Calu3 (cell line): ENCODE results near the gene FAM174B. TPM values are rescaled to one million over a fixed set of nuclear protein-coding genes. Genes with fewer than 3 reads are reported as not detected.

Experiments used
- BruUV-seq: library from RNA; stranded (reverse); fragments of 400-500 nt; replicated peaks from 2 replicates; lab custom pipeline; 2021; lab: Mats Ljungman, UMichigan
- CTCF ChIA-PET: fragments of 300-600 bp; sonication (Branson Sonifier 250); formaldehyde crosslinking; loops from one replicate; lab custom pipeline; 2022; ENCODE audit warnings: antibody characterized with exemption; lab: Charles Lee
- DNase-seq: peaks from one replicate; pipeline ENCODE4 v3.0.0; 2022
- H3K27ac Mint-ChIP-seq: one replicate; pipeline ENCODE4 v1.8.0; 2022; ENCODE audit warnings: mixed read lengths; ENCODE audit not compliant: unreplicated experiment
- H3K27me3 Mint-ChIP-seq: one replicate; pipeline ENCODE4 v1.8.0; 2022; ENCODE audit warnings: mixed read lengths; ENCODE audit not compliant: unreplicated experiment
- H3K36me3 Mint-ChIP-seq: one replicate; pipeline ENCODE4 v1.8.0; 2022; ENCODE audit warnings: mild to moderate bottlenecking, moderate library complexity, mixed read lengths; ENCODE audit not compliant: insufficient read depth, unreplicated experiment
- H3K4me1 Mint-ChIP-seq: one replicate; pipeline ENCODE4 v1.8.0; 2022; ENCODE audit warnings: mild to moderate bottlenecking, low read depth, mixed read lengths; ENCODE audit not compliant: unreplicated experiment
- H3K4me3 Mint-ChIP-seq: one replicate; pipeline ENCODE4 v1.8.0; 2022; ENCODE audit warnings: mild to moderate bottlenecking, low read depth, moderate library complexity, mixed read lengths; ENCODE audit not compliant: unreplicated experiment
- H3K9me3 Mint-ChIP-seq: one replicate; pipeline ENCODE4 v1.8.0; 2022; ENCODE audit warnings: low read depth, mixed read lengths; ENCODE audit not compliant: unreplicated experiment
- CTCF ChIP-seq: fragments of 200-600 bp; IDR thresholded peaks from one replicate; pipeline ENCODE4 v1.8.0; 2022; ENCODE audit warnings: antibody characterized with exemption; ENCODE audit not compliant: unreplicated experiment
- intact Hi-C: fragments of 100-400 bp; cut with micrococcal nuclease; formaldehyde crosslinking; loops from one replicate; pipeline ENCODE4 v1.10.0; 2022; ENCODE audit not compliant: unreplicated experiment
- total RNA-seq: library from RNA; stranded (reverse); gene quantifications from 2 replicates; pipeline ENCODE4 v1.2.3, GENCODE V29; 2022

Gene FAM174B
- total RNA-seq, 1 experiment from 2014 or later = 12.4 TPM

DNA sequence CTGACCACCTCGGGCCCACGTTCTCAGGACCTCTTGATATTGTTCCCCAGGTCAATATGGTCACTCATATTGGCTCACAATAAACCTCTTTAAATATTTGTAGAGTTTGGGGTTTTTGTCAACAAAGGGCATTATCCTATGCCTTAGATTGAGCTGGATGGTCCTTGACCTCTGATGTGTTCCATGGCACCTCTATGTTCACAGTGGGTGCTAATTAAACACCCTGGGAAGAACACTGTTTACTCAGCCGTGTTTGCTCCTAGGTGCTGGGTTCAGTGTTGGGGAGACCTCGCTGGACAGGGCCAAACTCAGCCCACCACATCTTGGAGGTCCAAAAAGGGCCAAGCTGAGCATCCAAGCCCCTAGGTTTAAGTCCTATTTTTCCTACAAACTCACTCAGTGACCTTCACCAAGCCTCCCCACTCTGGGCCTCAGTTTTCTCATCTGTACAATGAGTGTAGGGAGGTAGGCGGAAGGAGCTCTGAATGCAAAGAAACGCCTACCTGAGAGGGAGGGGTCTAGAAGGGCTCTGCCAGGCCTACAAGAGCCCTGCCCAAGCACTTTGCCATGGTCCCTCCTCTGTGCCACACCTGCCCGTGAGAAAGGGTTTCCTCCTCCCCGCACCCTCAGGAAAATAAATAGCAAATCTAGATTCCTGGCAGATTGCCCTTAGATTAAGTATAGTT, 7.2 kb downstream of the FAM174B start:
- no TSS peak for BruUV-seq
- TF ChIP-seq CTCF = no peak
- no peak overlapping the region for H3K27ac Mint-ChIP-seq
- H3K36me3 Mint-ChIP-seq = no peaks in the 10 kb centered on the region
- peaks cover 16% of the 10 kb centered on the region for H3K27me3 Mint-ChIP-seq
- no peak overlapping the region for H3K4me3 Mint-ChIP-seq
- peaks cover 6% of the 10 kb centered on the region for H3K9me3 Mint-ChIP-seq
- DNase-seq = no peak
- peaks cover 15% of the 10 kb centered on the region for H3K4me1 Mint-ChIP-seq
- CTCF ChIA-PET = no interaction called here
- intact Hi-C loops = no loop called here

GRCh38 chr15:92647467-92648163, 8.0 kb downstream of the FAM174B start:
- no peak for TF ChIP-seq CTCF
- CTCF ChIA-PET = no interaction called here
- no TSS peak for BruUV-seq
- Mint-ChIP-seq H3K4me3 (no peak overlapping the region), H3K9me3 (peaks cover 7% of the 10 kb centered on the region), H3K36me3 (no peaks in the 10 kb centered on the region), H3K4me1 (peaks cover 15% of the 10 kb centered on the region), H3K27ac (no peak overlapping the region), H3K27me3 (peaks cover 9% of the 10 kb centered on the region)
- intact Hi-C loops = no loop called here
- no peak for DNase-seq

DNA sequence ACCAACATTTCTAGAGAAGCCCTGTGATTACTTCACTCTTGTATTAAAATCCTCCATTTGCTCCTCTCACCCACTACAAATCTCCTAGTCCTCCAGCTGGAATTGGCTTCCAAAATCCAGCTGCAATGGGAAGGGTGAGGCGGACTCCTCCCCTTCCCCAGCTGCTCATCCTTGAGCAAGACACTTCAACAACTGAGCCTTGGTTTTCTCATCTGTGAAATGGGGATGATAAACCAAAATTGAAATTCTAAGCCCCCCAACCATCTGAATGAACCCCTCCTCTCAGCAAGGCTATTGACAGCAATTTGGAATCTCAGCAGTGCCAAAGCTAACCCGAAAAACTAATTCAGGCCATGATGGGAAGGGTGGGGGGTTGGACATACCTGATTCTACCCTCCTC, 9.4 kb downstream of the FAM174B start:
- CTCF ChIA-PET = no interaction called here
- Mint-ChIP-seq H3K4me1 (peaks cover 15% of the 10 kb centered on the region), H3K4me3 (no peak overlapping the region), H3K27ac (no peak overlapping the region), H3K36me3 (no peaks in the 10 kb centered on the region), H3K9me3 (peaks cover 8% of the 10 kb centered on the region), H3K27me3 (no peaks in the 10 kb centered on the region)
- DNase-seq = no peak
- BruUV-seq = no TSS peak
- no peak for TF ChIP-seq CTCF
- intact Hi-C loops = no loop called here

- Mint-ChIP-seq H3K27ac (no peak overlapping the region), H3K27me3 (no peaks in the 10 kb centered on the region), H3K4me3 (no peak overlapping the region), H3K36me3 (no peaks in the 10 kb centered on the region), H3K9me3 (peaks cover 6% of the 10 kb centered on the region), H3K4me1 (peaks cover 15% of the 10 kb centered on the region)
- DNase-seq = no peak
- intact Hi-C loops = no loop called here
- CTCF ChIA-PET = interaction anchor here (1.2 to 1.4 kb wide), 2 partner anchors 8 to 124 kb away, joined by 3 read pairs; no protein-coding TSS in a partner anchor
- BruUV-seq = no TSS peak
- no peak for TF ChIP-seq CTCF
These were observed 9.8 kb downstream of the FAM174B start for GRCh38 chr15:92645731-92646130.
